ENCODE results near the gene MAP6D1. TPM values are rescaled to one million over a fixed set of nuclear protein-coding genes. Genes with fewer than 3 reads are reported as not detected.

The MAP6D1 gene
- total and polyA plus RNA-seq, 9 of the 15 experiments (the other 6 are each of a cell fraction or from before 2014, with no cell fraction given): 0.16 to 1.5 (median 0.44) TPM; not detected in 3

DNA sequence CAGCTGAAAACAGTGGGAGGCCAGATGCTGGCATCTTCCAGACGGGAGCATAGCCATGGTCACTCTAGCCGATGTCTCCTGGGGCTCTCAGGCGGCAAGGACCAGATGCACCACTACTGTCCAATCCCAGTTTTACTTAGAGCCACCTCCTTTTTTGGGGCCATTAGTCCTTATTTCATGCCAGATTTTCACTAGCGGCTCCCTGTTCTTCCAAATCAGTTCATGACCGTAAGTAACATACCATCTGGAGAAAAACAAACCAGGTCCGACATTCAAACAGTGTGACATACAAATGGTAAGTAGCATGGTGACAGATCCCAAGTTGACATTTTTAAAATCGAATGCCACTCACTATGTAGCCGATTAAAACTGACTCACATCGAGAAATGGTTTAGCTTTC lies 4.1 kb upstream of the MAP6D1 start (continued):
- no peak for TF ChIP-seq ZNF518B (CRISPR knock-in tag; IDR thresholded peaks at IDR 0.05)
- TF ChIP-seq GABPA (tag; conservative IDR thresholded peaks at IDR 0.05; ENCODE audit: low read depth): no peak
- no peak for TF ChIP-seq CBX8 (IDR thresholded peaks at IDR 0.05; ENCODE audit: borderline replicate concordance, extremely low read depth, low read depth, low read length, poor library complexity, severe bottlenecking)
- TF ChIP-seq BRF2 (IDR thresholded peaks at IDR 0.05; ENCODE audit: borderline replicate concordance, insufficient read depth, insufficient read length): no peak
- no peak for TF ChIP-seq ZNF232 (CRISPR knock-in tag; IDR thresholded peaks at IDR 0.05)
- no peak for TF ChIP-seq THRB (CRISPR knock-in tag; conservative IDR thresholded peaks at IDR 0.05)
- no peak for TF ChIP-seq ZBTB34 (CRISPR knock-in tag; IDR thresholded peaks at IDR 0.05)
- TF ChIP-seq, protein P1, sequence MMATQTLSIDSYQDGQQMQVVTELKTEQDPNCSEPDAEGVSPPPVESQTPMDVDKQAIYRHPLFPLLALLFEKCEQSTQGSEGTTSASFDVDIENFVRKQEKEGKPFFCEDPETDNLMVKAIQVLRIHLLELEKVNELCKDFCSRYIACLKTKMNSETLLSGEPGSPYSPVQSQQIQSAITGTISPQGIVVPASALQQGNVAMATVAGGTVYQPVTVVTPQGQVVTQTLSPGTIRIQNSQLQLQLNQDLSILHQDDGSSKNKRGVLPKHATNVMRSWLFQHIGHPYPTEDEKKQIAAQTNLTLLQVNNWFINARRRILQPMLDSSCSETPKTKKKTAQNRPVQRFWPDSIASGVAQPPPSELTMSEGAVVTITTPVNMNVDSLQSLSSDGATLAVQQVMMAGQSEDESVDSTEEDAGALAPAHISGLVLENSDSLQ (IDR thresholded peaks at IDR 0.05): no peak
- TF ChIP-seq, protein P2, sequence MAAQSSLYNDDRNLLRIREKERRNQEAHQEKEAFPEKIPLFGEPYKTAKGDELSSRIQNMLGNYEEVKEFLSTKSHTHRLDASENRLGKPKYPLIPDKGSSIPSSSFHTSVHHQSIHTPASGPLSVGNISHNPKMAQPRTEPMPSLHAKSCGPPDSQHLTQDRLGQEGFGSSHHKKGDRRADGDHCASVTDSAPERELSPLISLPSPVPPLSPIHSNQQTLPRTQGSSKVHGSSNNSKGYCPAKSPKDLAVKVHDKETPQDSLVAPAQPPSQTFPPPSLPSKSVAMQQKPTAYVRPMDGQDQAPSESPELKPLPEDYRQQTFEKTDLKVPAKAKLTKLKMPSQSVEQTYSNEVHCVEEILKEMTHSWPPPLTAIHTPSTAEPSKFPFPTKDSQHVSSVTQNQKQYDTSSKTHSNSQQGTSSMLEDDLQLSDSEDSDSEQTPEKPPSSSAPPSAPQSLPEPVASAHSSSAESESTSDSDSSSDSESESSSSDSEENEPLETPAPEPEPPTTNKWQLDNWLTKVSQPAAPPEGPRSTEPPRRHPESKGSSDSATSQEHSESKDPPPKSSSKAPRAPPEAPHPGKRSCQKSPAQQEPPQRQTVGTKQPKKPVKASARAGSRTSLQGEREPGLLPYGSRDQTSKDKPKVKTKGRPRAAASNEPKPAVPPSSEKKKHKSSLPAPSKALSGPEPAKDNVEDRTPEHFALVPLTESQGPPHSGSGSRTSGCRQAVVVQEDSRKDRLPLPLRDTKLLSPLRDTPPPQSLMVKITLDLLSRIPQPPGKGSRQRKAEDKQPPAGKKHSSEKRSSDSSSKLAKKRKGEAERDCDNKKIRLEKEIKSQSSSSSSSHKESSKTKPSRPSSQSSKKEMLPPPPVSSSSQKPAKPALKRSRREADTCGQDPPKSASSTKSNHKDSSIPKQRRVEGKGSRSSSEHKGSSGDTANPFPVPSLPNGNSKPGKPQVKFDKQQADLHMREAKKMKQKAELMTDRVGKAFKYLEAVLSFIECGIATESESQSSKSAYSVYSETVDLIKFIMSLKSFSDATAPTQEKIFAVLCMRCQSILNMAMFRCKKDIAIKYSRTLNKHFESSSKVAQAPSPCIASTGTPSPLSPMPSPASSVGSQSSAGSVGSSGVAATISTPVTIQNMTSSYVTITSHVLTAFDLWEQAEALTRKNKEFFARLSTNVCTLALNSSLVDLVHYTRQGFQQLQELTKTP (IDR thresholded peaks at IDR 0.05; ENCODE audit: low read depth in 1 of 2, partially characterized antibody in 2 of 2): no peak
